ENCODE data around the gene CDH13. TPM values are rescaled to one million over a fixed set of nuclear protein-coding genes. Genes with fewer than 3 reads are reported as not detected.
A peak's percentile ranks its signal among the peaks of the same experiment; 100 is the strongest.

CDH13 gene
- total and polyA plus RNA-seq, 2 donors (not counting 1 experiment from before 2014, with no cell fraction given): 27.6 to 96.7 TPM

GRCh38 chr16:82884320-82884898 lies 257.6 kb downstream of the CDH13 start:
- no peaks in the 10 kb centered on the region for H3K27me3 ChIP-seq (ENCODE audit: control insufficient read depth, insufficient read depth, low read length)
- H3K9me3 ChIP-seq (ENCODE audit: control insufficient read depth, insufficient read depth, low read depth, low read length): no peaks in the 10 kb centered on the region
- no peaks in the 10 kb centered on the region for H4K20me1 ChIP-seq (ENCODE audit: control insufficient read depth, extremely low read depth, insufficient read depth, low read length)
- no peak overlapping the region for H3K4me3 ChIP-seq (replicated peaks in 1 of 4; ENCODE audit: control extremely low read depth in 1 of 4, insufficient read depth in 1 of 4, low read depth in 3 of 4, low read length in 4 of 4)
- no peak overlapping the region for H3K4me2 ChIP-seq (ENCODE audit: extremely low read depth, insufficient read depth, low read length)
- no peak overlapping the region for H3K27ac ChIP-seq (ENCODE audit: insufficient read depth, low read length)
- H3K9ac ChIP-seq (ENCODE audit: insufficient read depth, low read length): no peak overlapping the region
- no peak for DNase-seq (ENCODE audit: low read depth in 2 of 2)
- no peaks in the 10 kb centered on the region for H3K4me1 ChIP-seq (ENCODE audit: control insufficient read depth, extremely low read depth, insufficient read depth, low read length)
- no peaks in the 10 kb centered on the region for H3K36me3 ChIP-seq (ENCODE audit: control insufficient read depth, insufficient read depth, low read length)
- H2AFZ ChIP-seq (ENCODE audit: low read length): no peak overlapping the region
- TF ChIP-seq, protein P1, sequence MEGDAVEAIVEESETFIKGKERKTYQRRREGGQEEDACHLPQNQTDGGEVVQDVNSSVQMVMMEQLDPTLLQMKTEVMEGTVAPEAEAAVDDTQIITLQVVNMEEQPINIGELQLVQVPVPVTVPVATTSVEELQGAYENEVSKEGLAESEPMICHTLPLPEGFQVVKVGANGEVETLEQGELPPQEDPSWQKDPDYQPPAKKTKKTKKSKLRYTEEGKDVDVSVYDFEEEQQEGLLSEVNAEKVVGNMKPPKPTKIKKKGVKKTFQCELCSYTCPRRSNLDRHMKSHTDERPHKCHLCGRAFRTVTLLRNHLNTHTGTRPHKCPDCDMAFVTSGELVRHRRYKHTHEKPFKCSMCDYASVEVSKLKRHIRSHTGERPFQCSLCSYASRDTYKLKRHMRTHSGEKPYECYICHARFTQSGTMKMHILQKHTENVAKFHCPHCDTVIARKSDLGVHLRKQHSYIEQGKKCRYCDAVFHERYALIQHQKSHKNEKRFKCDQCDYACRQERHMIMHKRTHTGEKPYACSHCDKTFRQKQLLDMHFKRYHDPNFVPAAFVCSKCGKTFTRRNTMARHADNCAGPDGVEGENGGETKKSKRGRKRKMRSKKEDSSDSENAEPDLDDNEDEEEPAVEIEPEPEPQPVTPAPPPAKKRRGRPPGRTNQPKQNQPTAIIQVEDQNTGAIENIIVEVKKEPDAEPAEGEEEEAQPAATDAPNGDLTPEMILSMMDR (conservative IDR thresholded peaks at IDR 0.05 in 1 of 2, IDR thresholded peaks at IDR 0.05 in 1 of 2; ENCODE audit: low read depth in 1 of 2, low read length in 2 of 2): no peak
- TF ChIP-seq EZH2 (IDR thresholded peaks at IDR 0.05; ENCODE audit: low read length, missing control alignments): no peak
- H3K79me2 ChIP-seq (ENCODE audit: control insufficient read depth, insufficient read depth, low read length): no peaks in the 10 kb centered on the region

- no peak overlapping the region for H3K9ac ChIP-seq (ENCODE audit: insufficient read depth, low read length)
- H3K27ac ChIP-seq (ENCODE audit: insufficient read depth, low read length): no peak overlapping the region
- H3K4me2 ChIP-seq (ENCODE audit: extremely low read depth, insufficient read depth, low read length): no peak overlapping the region
- no peaks in the 10 kb centered on the region for H4K20me1 ChIP-seq (ENCODE audit: control insufficient read depth, extremely low read depth, insufficient read depth, low read length)
- H3K9me3 ChIP-seq (ENCODE audit: control insufficient read depth, insufficient read depth, low read depth, low read length): no peaks in the 10 kb centered on the region
- no peaks in the 10 kb centered on the region for H3K4me1 ChIP-seq (ENCODE audit: control insufficient read depth, extremely low read depth, insufficient read depth, low read length)
- peak in 1 of 2 donors; percentile 29 for DNase-seq (ENCODE audit: low read depth in 2 of 2)
- no peaks in the 10 kb centered on the region for H3K36me3 ChIP-seq (ENCODE audit: control insufficient read depth, insufficient read depth, low read length)
- TF ChIP-seq, protein P1 (conservative IDR thresholded peaks at IDR 0.05 in 1 of 2, IDR thresholded peaks at IDR 0.05 in 1 of 2; ENCODE audit: low read depth in 1 of 2, low read length in 2 of 2): no peak
- TF ChIP-seq EZH2 (IDR thresholded peaks at IDR 0.05; ENCODE audit: low read length, missing control alignments): no peak
- H3K27me3 ChIP-seq (ENCODE audit: control insufficient read depth, insufficient read depth, low read length): no peaks in the 10 kb centered on the region
- H3K4me3 ChIP-seq (replicated peaks in 1 of 4; ENCODE audit: control extremely low read depth in 1 of 4, insufficient read depth in 1 of 4, low read depth in 3 of 4, low read length in 4 of 4): no peak overlapping the region
- no peak overlapping the region for H2AFZ ChIP-seq (ENCODE audit: low read length)
- H3K79me2 ChIP-seq (ENCODE audit: control insufficient read depth, insufficient read depth, low read length): no peaks in the 10 kb centered on the region
These were observed 259.4 kb downstream of the CDH13 start for GRCh38 chr16:82886146-82886545.

DNA sequence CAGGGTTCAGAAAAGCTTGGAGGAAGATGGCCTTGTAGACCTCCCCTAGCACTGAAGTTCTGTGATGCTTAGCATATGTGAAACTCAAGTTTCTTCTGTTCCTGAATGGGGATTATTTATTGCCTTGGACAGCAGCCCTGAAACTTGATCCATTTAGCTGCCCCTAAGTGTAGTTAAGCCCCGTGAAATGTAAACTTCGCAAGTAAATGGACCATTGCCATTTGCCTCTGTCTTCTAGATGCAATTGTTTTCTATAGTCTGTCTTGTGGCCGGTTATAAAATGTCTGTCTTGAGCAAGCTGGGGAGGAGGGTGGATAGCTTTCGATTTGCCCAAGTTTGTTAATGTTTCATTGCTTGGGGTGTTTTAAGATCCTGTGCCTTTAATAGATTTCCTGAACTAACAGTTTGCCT lies 261.8 kb downstream of the CDH13 start:
- Histone ChIP-seq H2AFZ (ENCODE audit: low read length) (peak overlapping the region; percentile 47), H3K4me3 (replicated peaks in 1 of 4; ENCODE audit: control extremely low read depth in 1 of 4, insufficient read depth in 1 of 4, low read depth in 3 of 4, low read length in 4 of 4) (no peak overlapping the region), H3K4me2 (ENCODE audit: extremely low read depth, insufficient read depth, low read length) (peak overlapping the region; percentile 21), H3K4me1 (ENCODE audit: control insufficient read depth, extremely low read depth, insufficient read depth, low read length) (no peaks in the 10 kb centered on the region), H3K36me3 (ENCODE audit: control insufficient read depth, insufficient read depth, low read length) (no peaks in the 10 kb centered on the region), H3K27ac (ENCODE audit: insufficient read depth, low read length) (no peak overlapping the region), H3K27me3 (ENCODE audit: control insufficient read depth, insufficient read depth, low read length) (no peaks in the 10 kb centered on the region), H4K20me1 (ENCODE audit: control insufficient read depth, extremely low read depth, insufficient read depth, low read length) (no peaks in the 10 kb centered on the region), H3K79me2 (ENCODE audit: control insufficient read depth, insufficient read depth, low read length) (no peaks in the 10 kb centered on the region), H3K9ac (ENCODE audit: insufficient read depth, low read length) (no peak overlapping the region), H3K9me3 (ENCODE audit: control insufficient read depth, insufficient read depth, low read depth, low read length) (no peaks in the 10 kb centered on the region)
- TF ChIP-seq, protein P1 (conservative IDR thresholded peaks at IDR 0.05 in 1 of 2, IDR thresholded peaks at IDR 0.05 in 1 of 2; ENCODE audit: low read depth in 1 of 2, low read length in 2 of 2): no peak
- no peak for TF ChIP-seq EZH2 (IDR thresholded peaks at IDR 0.05; ENCODE audit: low read length, missing control alignments)
- DNase-seq (ENCODE audit: low read depth in 2 of 2): peak; percentile 82 to 98

Measured in fibroblast of lung (primary cell).